ENCODE measurements around the gene POLR3B.
A peak's percentile ranks its signal among the peaks of the same experiment; 100 is the strongest.
"Not testable (repeated sequence)": the region's sequence is repeated elsewhere in the genome, so short reads cannot be mapped to it uniquely, and the experiment has no call there.

Gene POLR3B

DNA sequence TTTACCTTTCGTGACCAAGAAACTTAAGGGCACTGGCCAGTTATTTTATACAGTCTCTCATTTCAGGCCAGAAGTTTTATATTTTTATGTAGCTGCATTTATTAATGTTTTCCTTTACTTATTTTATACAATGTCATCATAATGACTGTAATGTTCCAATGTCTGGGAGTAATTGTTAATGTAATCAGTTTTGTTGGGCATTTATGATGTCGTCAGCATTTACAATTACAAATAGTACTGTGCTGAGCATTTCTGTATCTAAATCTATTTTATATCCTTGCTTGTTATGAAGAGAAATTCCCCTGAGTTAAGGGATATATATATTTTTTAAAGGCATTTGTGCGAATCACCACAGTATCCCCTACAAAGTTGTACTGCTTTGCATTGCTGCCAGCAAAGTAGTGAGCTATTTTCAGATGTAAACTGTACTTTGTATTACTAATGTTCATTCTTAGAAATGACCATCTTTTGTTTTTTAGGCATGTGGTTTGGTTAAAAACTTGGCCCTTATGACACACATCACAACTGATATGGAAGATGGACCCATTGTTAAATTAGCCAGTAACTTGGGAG lies 74.4 kb downstream of the POLR3B start:
- Histone ChIP-seq H3K9me3 (ENCODE audit: low read length) (no peaks in the 10 kb centered on the region), H2AFZ (ENCODE audit: low read depth, low read length) (no peak overlapping the region), H3K4me1 (ENCODE audit: insufficient read depth, low read length) (no peaks in the 10 kb centered on the region), H3K36me3 (ENCODE audit: insufficient read depth, low read length) (peaks cover 16% of the 10 kb centered on the region), H3K4me3 (ENCODE audit: low read length) (no peak overlapping the region), H3K27me3 (ENCODE audit: insufficient read depth, low read length) (no peaks in the 10 kb centered on the region)

- peaks cover 17% of the 10 kb centered on the region for H3K36me3 ChIP-seq (ENCODE audit: insufficient read depth, low read length)
- H2AFZ ChIP-seq (ENCODE audit: low read depth, low read length) = no peak overlapping the region
- H3K4me3 ChIP-seq (ENCODE audit: low read length) = no peak overlapping the region
- H3K27me3 ChIP-seq (ENCODE audit: insufficient read depth, low read length) = no peaks in the 10 kb centered on the region
- no peaks in the 10 kb centered on the region for H3K4me1 ChIP-seq (ENCODE audit: insufficient read depth, low read length)
- H3K9me3 ChIP-seq (ENCODE audit: low read length) = no peaks in the 10 kb centered on the region
Measured at GRCh38 chr12:106433055-106433454, 75.5 kb downstream of the POLR3B start.

DNA sequence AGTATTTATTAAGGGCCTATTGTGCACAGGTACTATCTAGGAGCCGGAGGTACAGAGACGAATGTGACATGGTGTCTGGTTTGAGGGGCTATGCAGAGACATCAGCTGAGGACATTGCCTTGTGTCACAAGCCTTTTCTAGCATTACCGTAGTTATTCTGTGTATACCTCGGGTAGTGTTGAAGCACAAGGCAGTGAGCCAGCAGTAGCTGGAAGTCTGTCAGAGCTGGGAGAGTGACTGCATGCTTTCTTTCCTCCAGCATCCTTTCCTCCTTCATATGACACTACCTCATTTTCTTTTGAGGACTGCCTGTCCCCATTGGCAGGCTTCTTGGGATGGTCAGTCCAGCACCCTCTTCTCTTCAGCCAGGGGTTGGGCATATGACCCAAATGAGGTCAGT lies 77.0 kb downstream of the POLR3B start:
- Histone ChIP-seq H3K4me1 (ENCODE audit: insufficient read depth, low read length) (no peaks in the 10 kb centered on the region), H3K36me3 (ENCODE audit: insufficient read depth, low read length) (peaks cover 18% of the 10 kb centered on the region), H3K9me3 (ENCODE audit: low read length) (no peaks in the 10 kb centered on the region), H3K4me3 (ENCODE audit: low read length) (no peak overlapping the region), H3K27me3 (ENCODE audit: insufficient read depth, low read length) (no peaks in the 10 kb centered on the region), H2AFZ (ENCODE audit: low read depth, low read length) (no peak overlapping the region)

GRCh38 chr12:106436164-106436563 lies 78.6 kb downstream of the POLR3B start:
- H3K4me3 ChIP-seq (ENCODE audit: low read length) = no peak overlapping the region
- peaks cover 14% of the 10 kb centered on the region for H3K36me3 ChIP-seq (ENCODE audit: insufficient read depth, low read length)
- no peaks in the 10 kb centered on the region for H3K4me1 ChIP-seq (ENCODE audit: insufficient read depth, low read length)
- no peak overlapping the region for H2AFZ ChIP-seq (ENCODE audit: low read depth, low read length)
- peaks cover 3% of the 10 kb centered on the region for H3K9me3 ChIP-seq (ENCODE audit: low read length)
- no peaks in the 10 kb centered on the region for H3K27me3 ChIP-seq (ENCODE audit: insufficient read depth, low read length)

DNA sequence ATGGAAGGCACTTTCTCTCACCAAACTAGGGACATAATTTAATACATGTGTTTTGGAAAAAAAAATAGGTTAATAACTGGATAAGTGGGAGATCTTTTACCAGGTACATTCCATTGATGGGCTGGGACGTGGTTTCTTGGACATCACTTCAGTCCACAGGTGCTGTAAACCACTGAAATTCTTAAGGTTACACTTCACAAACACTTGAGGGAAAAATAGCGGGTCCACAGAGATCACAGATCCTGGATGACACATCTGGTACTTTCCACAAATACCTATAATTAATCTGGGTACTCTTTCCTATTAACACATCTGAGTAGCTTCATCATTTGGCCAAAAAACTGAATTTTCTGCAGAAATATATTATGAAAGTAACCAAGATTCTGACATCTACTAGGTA lies 85.0 kb downstream of the POLR3B start:
- H3K36me3 ChIP-seq (ENCODE audit: insufficient read depth, low read length) = peaks cover 9% of the 10 kb centered on the region
- H3K27me3 ChIP-seq (ENCODE audit: insufficient read depth, low read length) = no peaks in the 10 kb centered on the region
- no peak overlapping the region for H3K4me3 ChIP-seq (ENCODE audit: low read length)
- H3K4me1 ChIP-seq (ENCODE audit: insufficient read depth, low read length) = peaks cover 28% of the 10 kb centered on the region
- H2AFZ ChIP-seq (ENCODE audit: low read depth, low read length) = no peak overlapping the region
- H3K9me3 ChIP-seq (ENCODE audit: low read length) = peaks cover 3% of the 10 kb centered on the region

DNA sequence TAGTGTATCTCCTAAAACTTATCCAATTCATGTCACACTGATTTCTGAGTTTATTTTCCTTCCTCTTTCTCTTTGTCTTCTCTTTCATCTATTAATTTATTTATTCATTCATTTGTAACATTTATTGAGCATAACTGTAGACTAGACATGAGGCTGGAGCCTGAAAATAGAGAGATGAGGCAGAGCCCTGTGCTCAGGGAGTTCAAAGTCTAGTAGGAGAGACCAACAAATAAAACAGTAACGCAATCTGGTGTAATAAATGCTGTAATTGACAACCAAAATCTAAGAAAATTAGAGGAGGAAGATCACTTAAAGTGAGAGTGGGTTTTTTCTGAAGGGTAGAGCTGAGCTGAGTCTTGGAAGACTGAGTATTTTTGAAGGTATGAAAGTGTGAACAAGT lies 87.5 kb downstream of the POLR3B start:
- H3K27me3 ChIP-seq (ENCODE audit: insufficient read depth, low read length) = no peaks in the 10 kb centered on the region
- H3K4me3 ChIP-seq (ENCODE audit: low read length) = no peak overlapping the region
- H3K36me3 ChIP-seq (ENCODE audit: insufficient read depth, low read length) = no peaks in the 10 kb centered on the region
- H3K9me3 ChIP-seq (ENCODE audit: low read length) = peaks cover 3% of the 10 kb centered on the region
- H2AFZ ChIP-seq (ENCODE audit: low read depth, low read length) = no peak overlapping the region
- H3K4me1 ChIP-seq (ENCODE audit: insufficient read depth, low read length) = peaks cover 32% of the 10 kb centered on the region

DNA sequence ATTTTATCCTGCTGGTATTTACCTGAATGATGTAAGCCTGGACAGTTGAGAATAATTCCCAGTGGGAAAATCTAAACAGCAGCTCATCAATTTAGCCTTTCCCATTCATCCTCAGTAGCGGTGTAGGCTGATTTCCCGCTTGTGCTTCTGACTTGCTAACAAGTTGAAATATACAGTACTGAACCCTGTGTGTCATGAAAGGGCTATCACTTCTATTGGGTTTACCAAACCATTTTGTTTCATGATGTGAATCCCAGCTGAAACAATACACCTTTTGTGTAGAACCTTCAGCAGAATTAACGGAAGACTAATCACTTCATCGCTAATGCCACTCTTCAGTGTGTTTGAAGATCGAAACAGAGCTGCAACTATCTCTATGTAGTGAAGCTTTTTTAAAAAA lies 88.4 kb downstream of the POLR3B start:
- no peak overlapping the region for H2AFZ ChIP-seq (ENCODE audit: low read depth, low read length)
- peak overlapping the region; percentile 53 for H3K4me3 ChIP-seq (ENCODE audit: low read length)
- H3K36me3 ChIP-seq (ENCODE audit: insufficient read depth, low read length) = no peaks in the 10 kb centered on the region
- no peaks in the 10 kb centered on the region for H3K9me3 ChIP-seq (ENCODE audit: low read length)
- H3K27me3 ChIP-seq (ENCODE audit: insufficient read depth, low read length) = no peaks in the 10 kb centered on the region
- H3K4me1 ChIP-seq (ENCODE audit: insufficient read depth, low read length) = peaks cover 32% of the 10 kb centered on the region

DNA sequence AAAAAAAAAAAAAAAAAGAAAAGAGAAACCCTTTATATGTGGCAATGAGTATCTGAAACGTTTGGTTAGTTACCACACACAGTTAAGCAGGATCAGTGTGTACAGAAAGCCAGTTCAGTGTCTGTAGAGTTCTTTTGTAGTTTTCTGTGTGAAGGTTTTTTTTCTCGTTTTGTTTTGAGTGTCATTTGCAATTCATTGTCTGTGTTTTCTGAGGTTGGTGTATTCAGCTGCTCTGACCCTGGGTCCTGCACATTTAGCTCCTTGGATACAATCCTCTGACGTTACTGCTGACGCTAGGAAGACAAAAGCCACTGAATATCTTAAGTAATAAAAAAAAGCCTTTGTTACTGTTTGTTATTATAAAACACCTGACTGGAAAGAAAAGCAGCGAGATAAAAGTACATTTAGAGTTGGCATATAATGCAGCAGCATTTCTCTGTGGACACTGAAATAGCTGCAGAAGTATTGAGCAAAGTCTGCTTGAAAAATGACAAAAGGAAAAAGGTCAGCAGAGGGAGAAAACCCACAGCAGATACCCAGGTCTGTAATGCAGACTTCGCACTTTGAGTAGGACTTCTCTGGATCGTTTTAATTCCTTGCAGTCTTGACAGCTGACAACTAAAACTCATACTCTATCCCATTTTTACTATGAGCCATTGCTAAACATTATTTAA lies 89.0 kb downstream of the POLR3B start:
- Histone ChIP-seq H2AFZ (ENCODE audit: low read depth, low read length) (no peak overlapping the region), H3K36me3 (ENCODE audit: insufficient read depth, low read length) (no peaks in the 10 kb centered on the region), H3K4me1 (ENCODE audit: insufficient read depth, low read length) (peaks cover 32% of the 10 kb centered on the region), H3K27me3 (ENCODE audit: insufficient read depth, low read length) (no peaks in the 10 kb centered on the region), H3K4me3 (ENCODE audit: low read length) (peak overlapping the region; percentile 53), H3K9me3 (ENCODE audit: low read length) (no peaks in the 10 kb centered on the region)

DNA sequence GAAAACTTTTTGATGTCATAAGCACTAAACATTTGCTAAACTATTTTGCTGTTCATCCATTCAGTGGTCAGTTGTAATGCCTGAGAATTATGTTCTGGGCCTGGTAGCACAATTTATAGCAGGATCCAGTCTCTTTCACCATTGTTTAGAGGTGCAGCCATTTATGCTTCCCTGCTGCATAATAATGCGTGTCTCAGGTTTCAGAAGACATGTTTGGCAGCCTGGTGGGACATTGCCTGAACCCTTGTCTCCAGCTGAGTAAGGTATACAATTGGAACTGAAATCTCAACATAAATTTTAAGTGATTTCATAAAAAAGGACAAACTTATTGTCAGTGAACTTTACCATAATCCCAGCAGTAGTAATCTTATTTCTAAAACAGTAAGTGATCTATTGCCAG lies 94.8 kb downstream of the POLR3B start:
- peaks cover 4% of the 10 kb centered on the region for H3K36me3 ChIP-seq (ENCODE audit: insufficient read depth, low read length)

DNA sequence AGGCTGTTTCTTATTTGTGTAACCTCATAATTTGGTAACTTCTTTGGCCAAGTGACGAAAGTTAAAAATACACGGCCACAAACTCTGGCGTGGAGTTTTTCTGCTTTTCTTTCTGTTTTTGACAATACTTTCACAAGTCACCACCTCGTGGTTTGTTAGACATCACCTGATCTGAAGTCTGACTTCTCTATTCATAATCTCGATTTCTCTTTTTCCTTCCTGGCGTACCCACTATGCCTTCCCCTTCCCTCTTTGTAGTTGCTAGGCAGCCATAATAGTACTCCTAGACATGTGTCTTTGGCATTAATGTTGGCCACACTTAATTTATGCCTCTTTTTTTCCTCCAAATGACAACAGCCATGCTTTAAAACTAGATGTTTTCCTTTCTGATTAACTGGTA lies 97.6 kb downstream of the POLR3B start:
- Histone ChIP-seq H3K36me3 (ENCODE audit: insufficient read depth, low read length) (peaks cover 18% of the 10 kb centered on the region), H3K4me3 (ENCODE audit: low read length) (no peak overlapping the region), H3K4me1 (ENCODE audit: insufficient read depth, low read length) (peaks cover 20% of the 10 kb centered on the region), H3K9me3 (ENCODE audit: low read length) (no peaks in the 10 kb centered on the region), H2AFZ (ENCODE audit: low read depth, low read length) (no peak overlapping the region), H3K27me3 (ENCODE audit: insufficient read depth, low read length) (no peaks in the 10 kb centered on the region)

More for the DNA sequence above, 94.8 kb downstream of the POLR3B start:
- H3K27me3 ChIP-seq (ENCODE audit: insufficient read depth, low read length) = no peaks in the 10 kb centered on the region
- peaks cover 26% of the 10 kb centered on the region for H3K4me1 ChIP-seq (ENCODE audit: insufficient read depth, low read length)
- no peaks in the 10 kb centered on the region for H3K9me3 ChIP-seq (ENCODE audit: low read length)
- no peak overlapping the region for H3K4me3 ChIP-seq (ENCODE audit: low read length)
- H2AFZ ChIP-seq (ENCODE audit: low read depth, low read length) = no peak overlapping the region

DNA sequence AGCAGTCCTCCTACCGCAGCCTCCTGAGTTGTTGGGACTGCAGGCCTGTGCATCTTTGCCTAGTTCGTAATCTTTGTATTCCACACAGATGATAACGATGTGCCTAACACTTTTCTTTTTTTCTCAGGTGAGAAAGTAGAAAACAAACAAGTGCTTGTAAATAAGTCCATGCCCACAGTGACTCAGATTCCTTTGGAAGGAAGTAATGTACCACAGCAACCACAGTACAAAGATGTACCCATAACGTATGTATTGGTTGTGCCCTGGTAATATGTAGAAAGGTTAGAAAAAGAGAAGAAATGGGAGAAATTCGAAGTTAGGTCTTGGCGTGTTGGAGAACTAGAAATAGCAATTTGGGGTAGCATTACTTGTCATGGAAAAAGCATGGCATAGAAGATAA lies 101.6 kb downstream of the POLR3B start:
- Histone ChIP-seq H3K4me1 (ENCODE audit: insufficient read depth, low read length) (peaks cover 9% of the 10 kb centered on the region), H3K36me3 (ENCODE audit: insufficient read depth, low read length) (peaks cover 30% of the 10 kb centered on the region), H3K9me3 (ENCODE audit: low read length) (no peaks in the 10 kb centered on the region), H3K27me3 (ENCODE audit: insufficient read depth, low read length) (no peaks in the 10 kb centered on the region), H3K4me3 (ENCODE audit: low read length) (no peak overlapping the region), H2AFZ (ENCODE audit: low read depth, low read length) (no peak overlapping the region)

DNA sequence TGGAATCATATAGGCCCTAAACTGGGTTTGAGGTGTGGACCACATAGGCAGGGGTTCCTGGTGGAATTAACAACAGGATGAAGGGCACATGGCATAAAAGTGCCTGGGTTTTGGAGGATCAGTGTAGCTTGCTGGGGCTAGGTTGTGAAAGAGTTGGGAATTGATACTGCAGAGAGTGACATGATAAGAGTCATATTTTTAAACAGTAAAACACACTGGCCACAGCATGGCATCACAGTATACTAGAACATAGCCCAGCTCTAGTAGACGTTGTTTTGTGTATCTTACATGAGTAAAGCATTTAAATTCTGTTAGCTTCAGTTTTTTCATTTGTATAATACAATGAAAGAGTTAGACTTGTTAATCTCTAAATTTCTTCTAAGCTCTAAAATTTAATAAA lies 102.0 kb downstream of the POLR3B start:
- H3K4me3 ChIP-seq (ENCODE audit: low read length) = no peak overlapping the region
- H3K27me3 ChIP-seq (ENCODE audit: insufficient read depth, low read length) = no peaks in the 10 kb centered on the region
- peaks cover 30% of the 10 kb centered on the region for H3K36me3 ChIP-seq (ENCODE audit: insufficient read depth, low read length)
- peaks cover 9% of the 10 kb centered on the region for H3K4me1 ChIP-seq (ENCODE audit: insufficient read depth, low read length)
- H2AFZ ChIP-seq (ENCODE audit: low read depth, low read length) = no peak overlapping the region
- H3K9me3 ChIP-seq (ENCODE audit: low read length) = no peaks in the 10 kb centered on the region

DNA sequence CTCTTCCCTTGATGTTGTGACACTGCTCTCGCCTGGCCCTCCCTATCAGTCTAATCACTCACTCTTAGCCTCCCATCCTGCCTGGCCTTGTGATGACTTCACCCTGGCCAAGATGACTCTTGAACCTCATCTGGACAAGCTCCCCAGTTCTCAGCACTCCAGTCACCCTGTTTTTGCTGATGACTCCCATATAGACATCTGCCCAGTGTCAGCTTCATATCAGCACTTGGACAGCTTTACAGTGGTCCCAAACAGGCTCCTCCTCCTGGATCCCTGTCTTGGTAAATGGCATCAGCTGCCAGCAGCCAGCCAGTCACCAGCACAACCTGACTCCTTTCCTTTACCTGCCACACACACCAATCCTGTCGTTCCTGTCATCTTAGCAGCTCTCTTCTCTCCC lies 104.2 kb downstream of the POLR3B start:
- H3K27me3 ChIP-seq (ENCODE audit: insufficient read depth, low read length) = no peaks in the 10 kb centered on the region
- H3K4me1 ChIP-seq (ENCODE audit: insufficient read depth, low read length) = no peaks in the 10 kb centered on the region
- H3K36me3 ChIP-seq (ENCODE audit: insufficient read depth, low read length) = peaks cover 27% of the 10 kb centered on the region
- H3K4me3 ChIP-seq (ENCODE audit: low read length) = no peak overlapping the region
- peaks cover 3% of the 10 kb centered on the region for H3K9me3 ChIP-seq (ENCODE audit: low read length)
- no peak overlapping the region for H2AFZ ChIP-seq (ENCODE audit: low read depth, low read length)

DNA sequence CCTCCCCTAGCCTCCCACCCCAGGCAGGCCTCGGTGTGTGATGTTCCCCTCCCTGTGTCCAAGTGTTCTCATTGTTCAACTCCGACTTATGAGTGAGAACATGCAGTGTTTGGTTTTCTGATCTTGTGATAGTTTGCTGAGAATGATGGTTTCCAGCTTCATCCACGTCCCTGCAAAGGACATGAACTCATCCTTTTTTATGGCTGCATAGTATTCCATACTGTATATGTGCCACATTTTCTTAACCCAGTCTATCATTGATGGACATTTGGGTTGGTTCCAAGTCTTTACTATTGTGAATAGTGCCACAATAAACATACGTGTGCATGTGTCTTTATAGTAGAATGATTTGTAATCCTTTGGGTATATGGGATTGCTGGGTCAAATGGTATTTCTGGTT lies 108.1 kb downstream of the POLR3B start:
- not testable (repeated sequence) for H3K4me1 ChIP-seq (ENCODE audit: insufficient read depth, low read length); H2AFZ ChIP-seq (ENCODE audit: low read depth, low read length); H3K27me3 ChIP-seq (ENCODE audit: insufficient read depth, low read length); H3K4me3 ChIP-seq (ENCODE audit: low read length); H3K9me3 ChIP-seq (ENCODE audit: low read length); H3K36me3 ChIP-seq (ENCODE audit: insufficient read depth, low read length)
